Neural crest cell (in vitro differentiated cells): Measurements from ENCODE around the gene ZNF764. TPM values are rescaled to one million over a fixed set of nuclear protein-coding genes. Genes with fewer than 3 reads are reported as not detected.
"Not testable (repeated sequence)": the region's sequence is repeated elsewhere in the genome, so short reads cannot be mapped to it uniquely, and the experiment has no call there.

Experiments
- DNase-seq: peaks from one replicate; pipeline ENCODE4 v3.0.0; 2021; ENCODE audit warnings: low read depth, mixed read lengths, low spot score
- H3K27ac Mint-ChIP-seq: one replicate; pipeline ENCODE4 v1.8.0; 2021; ENCODE audit warnings: mild to moderate bottlenecking, mixed read lengths; ENCODE audit not compliant: unreplicated experiment
- H3K27me3 Mint-ChIP-seq: 2 replicates; pipeline ENCODE4 v1.8.0; 2021; ENCODE audit warnings: low read depth, mild to moderate bottlenecking, mixed read lengths
- H3K36me3 Mint-ChIP-seq: 2 replicates; pipeline ENCODE4 v1.8.0; 2021; ENCODE audit warnings: low read depth, mild to moderate bottlenecking, mixed read lengths
- H3K4me1 Mint-ChIP-seq: 2 replicates; pipeline ENCODE4 v1.8.0; 2021; ENCODE audit warnings: mixed read lengths
- H3K4me3 Mint-ChIP-seq: one replicate; pipeline ENCODE4 v1.8.0; 2021; ENCODE audit warnings: mild to moderate bottlenecking, mixed read lengths
- H3K9me3 Mint-ChIP-seq: 2 replicates; pipeline ENCODE4 v1.8.0; 2021; ENCODE audit warnings: mixed read lengths
- CTCF ChIP-seq: fragments of 200-600 bp; sonication (generic); conservative IDR thresholded peaks from 2 replicates; pipeline ENCODE4 v1.5.0; 2021; ENCODE audit warnings: antibody characterized with exemption, mild to moderate bottlenecking
- total RNA-seq: library from RNA; stranded (reverse); gene quantifications from 2 replicates; pipeline ENCODE4 v1.2.1, GENCODE V29; 2021

ZNF764 gene
- total RNA-seq, 1 donor from 2014 or later: 22.3 TPM

- no peak overlapping the region for H3K4me3 Mint-ChIP-seq
- no peaks in the 10 kb centered on the region for H3K27me3 Mint-ChIP-seq
- TF ChIP-seq CTCF: no peak
- DNase-seq: no peak
- peak overlapping the region; percentile 13 for H3K27ac Mint-ChIP-seq
- no peaks in the 10 kb centered on the region for H3K9me3 Mint-ChIP-seq
- H3K4me1 Mint-ChIP-seq: peaks cover 5% of the 10 kb centered on the region
- peaks cover 29% of the 10 kb centered on the region for H3K36me3 Mint-ChIP-seq
These were observed 44.6 kb upstream of the ZNF764 start for GRCh38 chr16:30602616-30603277.

DNA sequence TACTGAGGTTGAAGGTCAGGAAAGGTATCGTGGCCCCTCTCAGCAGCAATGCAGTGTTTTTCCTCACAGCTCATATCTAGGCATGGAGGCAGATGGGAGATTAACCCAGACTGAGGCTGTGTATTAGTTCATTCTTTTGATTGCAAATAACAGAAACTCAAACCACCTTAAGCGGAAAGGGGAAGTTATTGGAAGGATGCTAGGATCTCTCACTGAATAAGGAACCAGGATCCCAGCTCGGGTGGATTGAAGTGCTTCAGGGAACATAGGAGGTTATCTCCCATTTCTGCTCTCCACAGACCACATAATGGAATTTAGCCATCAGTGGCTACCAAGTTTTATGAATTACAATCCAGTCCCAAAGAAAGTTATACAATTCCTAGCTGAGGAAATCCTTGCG lies 43.8 kb upstream of the ZNF764 start:
- peaks cover 5% of the 10 kb centered on the region for H3K4me1 Mint-ChIP-seq
- H3K36me3 Mint-ChIP-seq: peaks cover 29% of the 10 kb centered on the region
- H3K27ac Mint-ChIP-seq: no peak overlapping the region
- no peaks in the 10 kb centered on the region for H3K27me3 Mint-ChIP-seq
- no peak for DNase-seq
- H3K4me3 Mint-ChIP-seq: no peak overlapping the region
- TF ChIP-seq CTCF: no peak
- H3K9me3 Mint-ChIP-seq: no peaks in the 10 kb centered on the region

- Mint-ChIP-seq H3K27ac (no peak overlapping the region), H3K36me3 (peaks cover 26% of the 10 kb centered on the region), H3K27me3 (no peaks in the 10 kb centered on the region), H3K9me3 (no peaks in the 10 kb centered on the region), H3K4me3 (no peak overlapping the region), H3K4me1 (peaks cover 5% of the 10 kb centered on the region)
- TF ChIP-seq CTCF: no peak
- DNase-seq: no peak
These were observed 42.8 kb upstream of the ZNF764 start for GRCh38 chr16:30600929-30601328.

DNA sequence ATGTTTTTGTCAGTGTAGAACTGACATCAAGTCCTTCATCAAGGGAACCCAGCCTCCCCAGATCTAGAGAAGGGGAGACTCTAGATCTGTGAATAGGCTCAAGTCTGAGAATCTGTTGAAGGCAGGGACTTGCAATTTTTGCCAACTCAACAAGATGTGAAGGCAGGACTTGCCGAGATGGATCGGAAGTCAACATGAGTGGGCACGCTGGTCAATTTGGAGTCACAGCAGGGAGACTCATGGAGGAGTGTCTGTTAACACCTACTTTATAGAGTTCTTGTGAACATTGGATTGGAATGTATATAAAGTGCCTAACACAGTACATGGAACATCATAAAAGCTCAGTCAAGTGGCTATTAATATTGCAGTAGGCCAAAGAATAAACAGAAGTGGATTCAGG lies 42.0 kb upstream of the ZNF764 start:
- Mint-ChIP-seq H3K4me3 (no peak overlapping the region), H3K9me3 (no peaks in the 10 kb centered on the region), H3K27me3 (no peaks in the 10 kb centered on the region), H3K4me1 (peaks cover 5% of the 10 kb centered on the region), H3K27ac (no peak overlapping the region), H3K36me3 (peaks cover 24% of the 10 kb centered on the region)
- DNase-seq: no peak
- TF ChIP-seq CTCF: no peak

- TF ChIP-seq CTCF: no peak
- Mint-ChIP-seq H3K36me3 (peaks cover 12% of the 10 kb centered on the region), H3K4me3 (no peak overlapping the region), H3K9me3 (no peaks in the 10 kb centered on the region), H3K4me1 (peaks cover 2% of the 10 kb centered on the region), H3K27me3 (no peaks in the 10 kb centered on the region), H3K27ac (no peak overlapping the region)
- DNase-seq: no peak
These were observed 34.7 kb upstream of the ZNF764 start for GRCh38 chr16:30592871-30593270.

DNA sequence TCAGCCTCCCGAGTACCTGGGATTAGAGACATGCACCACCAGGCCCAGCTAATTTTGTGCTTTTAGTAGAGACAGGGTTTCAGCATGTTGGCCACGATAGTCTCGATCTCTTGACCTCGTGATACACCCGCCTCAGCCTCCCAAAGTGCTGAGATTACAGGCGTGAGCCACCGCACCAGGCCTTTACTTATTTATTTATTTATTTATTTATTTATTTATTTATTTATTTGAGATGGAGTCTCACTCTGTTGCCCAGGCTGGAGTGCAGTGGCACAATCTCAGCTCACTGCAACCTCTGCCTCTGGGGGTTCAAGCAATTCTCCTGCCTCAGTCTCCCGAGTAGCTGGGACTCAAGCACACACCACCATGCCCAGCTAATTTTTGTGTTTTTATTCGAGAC lies 32.7 kb upstream of the ZNF764 start:
- not testable (repeated sequence) for H3K4me3 Mint-ChIP-seq, DNase-seq, H3K27me3 Mint-ChIP-seq, H3K9me3 Mint-ChIP-seq, H3K27ac Mint-ChIP-seq
- Mint-ChIP-seq H3K36me3 (peaks cover 16% of the 10 kb centered on the region), H3K4me1 (peaks cover 11% of the 10 kb centered on the region)

GRCh38 chr16:30589582-30589981 lies 31.4 kb upstream of the ZNF764 start:
- H3K4me1 Mint-ChIP-seq: peaks cover 21% of the 10 kb centered on the region
- peaks cover 16% of the 10 kb centered on the region for H3K36me3 Mint-ChIP-seq
- not testable (repeated sequence) for H3K9me3 Mint-ChIP-seq, H3K27me3 Mint-ChIP-seq, H3K27ac Mint-ChIP-seq, DNase-seq
- H3K4me3 Mint-ChIP-seq: peak overlapping the region; percentile 31
